ENCODE data around the gene VMAC.
A peak's percentile ranks its signal among the peaks of the same experiment; 100 is the strongest.

The VMAC gene

DNA sequence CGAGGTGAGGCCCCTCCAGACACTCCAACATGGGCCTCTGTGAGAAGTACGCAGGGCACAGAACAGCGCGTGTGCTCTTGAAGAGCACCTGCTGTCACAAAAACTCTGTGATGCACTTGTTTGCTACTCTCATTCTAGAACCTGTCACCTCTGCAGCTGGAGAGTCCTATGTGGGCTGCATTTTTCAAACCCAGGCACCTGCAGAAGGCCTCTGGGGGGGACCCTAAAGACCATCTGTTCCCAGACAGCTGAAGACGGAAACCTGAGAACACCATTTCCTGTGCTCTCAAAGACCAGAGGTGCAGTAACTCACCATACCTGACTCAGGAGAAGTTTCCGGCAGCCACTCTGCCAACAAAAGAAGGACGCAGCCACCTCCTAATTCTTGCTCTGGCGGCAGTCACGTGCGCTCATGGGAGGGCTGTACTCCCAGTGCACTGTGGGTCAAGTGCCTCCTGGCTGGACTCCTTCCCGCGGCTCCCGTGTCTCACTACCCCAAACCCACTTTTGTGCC, 45.2 kb downstream of the VMAC start:
- Histone ChIP-seq H3K27me3 (ENCODE audit: low read depth, low read length) (no peaks in the 10 kb centered on the region), H3K36me3 (ENCODE audit: control insufficient read depth in 1 of 2, insufficient read depth in 2 of 2, low read length in 2 of 2) (no peaks in the 10 kb centered on the region), H3K9me3 (ENCODE audit: control insufficient read depth in 1 of 2, low read length in 2 of 2) (no peaks in the 10 kb centered on the region), H3K27ac (ENCODE audit: low read length) (no peak overlapping the region), H3K4me1 (ENCODE audit: control insufficient read depth in 1 of 2, insufficient read depth in 2 of 2, low read length in 2 of 2) (peaks cover 55 to 85% of the 10 kb centered on the region in 2 donors), H3K4me3 (ENCODE audit: low read depth in 1 of 2, low read length in 2 of 2) (no peak overlapping the region)

DNA sequence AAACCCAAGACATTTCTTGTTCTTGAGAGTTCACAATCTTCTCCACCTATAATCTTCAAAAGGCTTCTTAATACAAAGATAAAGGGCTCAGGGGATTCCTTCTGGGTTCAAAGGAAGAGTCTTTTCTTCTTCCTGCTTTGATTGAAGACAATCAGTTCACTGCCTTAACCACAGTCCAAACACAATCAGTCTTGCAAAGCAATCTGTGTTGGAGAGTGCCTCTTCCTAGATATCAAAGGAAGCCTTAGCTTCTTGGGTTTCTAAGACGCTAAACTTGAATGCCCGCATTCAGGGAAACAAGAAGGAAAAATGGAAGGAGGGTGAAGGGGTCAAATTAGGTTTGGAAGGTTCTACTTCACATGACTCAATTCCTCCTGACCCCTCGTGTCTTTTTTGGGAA, 46.1 kb downstream of the VMAC start:
- Histone ChIP-seq H3K27me3 (ENCODE audit: low read depth, low read length) (no peaks in the 10 kb centered on the region), H3K4me1 (ENCODE audit: control insufficient read depth in 1 of 2, insufficient read depth in 2 of 2, low read length in 2 of 2) (peaks cover 60 to 93% of the 10 kb centered on the region in 2 donors), H3K4me3 (ENCODE audit: low read depth in 1 of 2, low read length in 2 of 2) (no peak overlapping the region), H3K9me3 (ENCODE audit: control insufficient read depth in 1 of 2, low read length in 2 of 2) (no peaks in the 10 kb centered on the region), H3K36me3 (ENCODE audit: control insufficient read depth in 1 of 2, insufficient read depth in 2 of 2, low read length in 2 of 2) (no peaks in the 10 kb centered on the region), H3K27ac (ENCODE audit: low read length) (no peak overlapping the region)

DNA sequence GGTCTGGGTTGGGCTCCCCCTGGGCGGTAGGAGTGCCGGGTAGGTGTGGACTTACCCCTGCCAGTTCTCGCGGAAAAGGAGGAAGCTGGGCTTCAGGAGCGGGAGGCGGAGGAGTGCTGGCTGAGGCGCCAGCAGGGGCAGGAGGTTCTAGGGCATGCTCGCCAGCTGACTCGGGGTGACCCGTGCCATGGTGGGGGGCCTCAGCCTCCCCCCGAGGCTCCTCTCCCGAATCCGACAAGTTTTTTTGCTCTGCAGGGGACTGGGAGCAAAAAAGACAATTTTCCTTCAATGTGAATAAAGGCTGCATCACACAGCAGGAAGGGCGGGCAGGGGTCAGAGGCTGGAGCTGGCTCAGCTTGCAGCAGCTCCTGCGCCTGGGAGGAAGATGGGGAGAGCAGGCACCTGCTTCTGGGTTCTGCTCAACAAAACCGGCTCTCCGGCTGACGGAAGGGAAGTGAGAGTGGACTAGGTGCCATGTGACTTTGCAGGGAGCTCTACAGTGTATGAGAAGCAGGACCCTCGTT, 46.7 kb downstream of the VMAC start:
- Histone ChIP-seq H3K4me1 (ENCODE audit: control insufficient read depth in 1 of 2, insufficient read depth in 2 of 2, low read length in 2 of 2) (peaks cover 60 to 87% of the 10 kb centered on the region in 2 donors), H3K4me3 (ENCODE audit: low read depth in 1 of 2, low read length in 2 of 2) (peak overlapping the region in 1 of 2 donors; percentile 2), H3K27ac (ENCODE audit: low read length) (no peak overlapping the region)

DNA sequence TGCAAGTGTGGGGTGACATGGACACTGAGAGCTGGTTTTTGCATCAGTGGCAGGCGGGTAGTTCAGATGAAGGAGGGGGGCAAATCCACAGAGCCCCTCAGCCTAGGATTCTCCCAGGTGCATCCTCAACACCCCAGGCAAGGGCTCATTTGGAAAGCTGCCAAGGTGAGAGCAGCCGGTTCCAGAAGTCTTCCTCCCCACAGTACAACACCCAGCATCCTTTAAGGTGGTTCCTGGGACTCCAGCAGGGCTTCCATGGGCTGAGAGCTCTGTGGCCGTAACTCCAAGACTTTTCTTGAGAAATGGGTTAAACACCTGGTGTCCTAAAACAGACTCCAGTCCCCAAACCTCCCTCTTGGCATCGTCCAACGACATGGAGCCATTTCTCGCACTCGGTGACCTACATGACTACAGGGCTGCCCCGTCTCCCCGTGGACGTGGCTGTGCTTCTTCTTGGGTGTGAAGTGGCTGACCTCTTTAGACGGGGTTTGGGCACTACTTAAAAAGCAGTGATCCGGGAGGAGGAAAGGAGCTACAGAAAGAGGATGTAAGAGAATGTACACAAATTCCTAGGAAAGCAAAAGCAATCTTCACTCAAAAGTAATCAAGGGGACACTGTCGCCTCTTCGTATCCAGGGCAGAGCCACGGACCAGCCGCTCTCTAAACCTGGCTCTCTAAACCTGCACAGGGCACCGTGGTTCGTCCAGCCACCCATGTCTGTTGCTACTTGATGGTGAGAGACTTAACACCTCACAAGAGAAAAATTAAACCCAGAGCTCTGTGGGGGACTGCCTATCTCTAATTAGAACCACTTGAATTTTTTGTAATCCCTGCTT, 47.7 kb downstream of the VMAC start:
- Histone ChIP-seq H3K36me3 (ENCODE audit: control insufficient read depth in 1 of 2, insufficient read depth in 2 of 2, low read length in 2 of 2) (no peaks in the 10 kb centered on the region), H3K4me3 (ENCODE audit: low read depth in 1 of 2, low read length in 2 of 2) (no peak overlapping the region), H3K27ac (ENCODE audit: low read length) (no peak overlapping the region), H3K27me3 (ENCODE audit: low read depth, low read length) (no peaks in the 10 kb centered on the region), H3K9me3 (ENCODE audit: control insufficient read depth in 1 of 2, low read length in 2 of 2) (no peaks in the 10 kb centered on the region), H3K4me1 (ENCODE audit: control insufficient read depth in 1 of 2, insufficient read depth in 2 of 2, low read length in 2 of 2) (peaks cover 57 to 77% of the 10 kb centered on the region in 2 donors)

More for the DNA sequence above, 46.7 kb downstream of the VMAC start:
- H3K36me3 ChIP-seq (ENCODE audit: control insufficient read depth in 1 of 2, insufficient read depth in 2 of 2, low read length in 2 of 2) = no peaks in the 10 kb centered on the region
- H3K27me3 ChIP-seq (ENCODE audit: low read depth, low read length) = no peaks in the 10 kb centered on the region
- H3K9me3 ChIP-seq (ENCODE audit: control insufficient read depth in 1 of 2, low read length in 2 of 2) = no peaks in the 10 kb centered on the region

DNA sequence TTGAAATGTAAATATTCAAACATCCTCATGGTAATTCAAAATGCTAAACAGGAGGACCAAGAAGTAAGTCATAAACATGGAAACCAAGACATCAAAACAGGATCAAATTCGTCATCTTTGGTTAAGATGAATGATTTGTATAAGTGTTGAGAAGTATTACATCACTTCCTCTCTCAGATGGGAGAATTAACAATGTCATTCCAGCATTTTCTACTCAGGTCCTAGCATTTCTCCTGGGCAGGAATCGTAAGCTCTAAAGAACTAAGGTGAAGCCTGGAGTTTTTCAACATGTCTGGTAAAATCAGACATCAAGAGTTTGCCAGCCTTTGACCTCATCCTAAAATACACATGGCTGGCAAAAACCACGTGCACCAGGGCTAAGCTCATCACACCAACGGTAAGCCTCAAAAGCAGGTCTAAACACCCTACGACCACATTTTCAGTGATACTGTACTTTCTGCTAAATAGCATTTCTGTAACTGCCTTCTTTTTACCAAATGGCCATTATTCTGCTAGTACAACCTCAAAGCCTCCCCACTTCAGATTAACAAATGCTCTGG, 48.4 kb downstream of the VMAC start:
- Histone ChIP-seq H3K36me3 (ENCODE audit: control insufficient read depth in 1 of 2, insufficient read depth in 2 of 2, low read length in 2 of 2) (no peaks in the 10 kb centered on the region), H3K27me3 (ENCODE audit: low read depth, low read length) (no peaks in the 10 kb centered on the region), H3K27ac (ENCODE audit: low read length) (peak overlapping the region; percentile 69), H3K4me3 (ENCODE audit: low read depth in 1 of 2, low read length in 2 of 2) (peak overlapping the region in 1 of 2 donors; percentile 35), H3K4me1 (ENCODE audit: control insufficient read depth in 1 of 2, insufficient read depth in 2 of 2, low read length in 2 of 2) (peaks cover 53 to 71% of the 10 kb centered on the region in 2 donors), H3K9me3 (ENCODE audit: control insufficient read depth in 1 of 2, low read length in 2 of 2) (no peaks in the 10 kb centered on the region)

DNA sequence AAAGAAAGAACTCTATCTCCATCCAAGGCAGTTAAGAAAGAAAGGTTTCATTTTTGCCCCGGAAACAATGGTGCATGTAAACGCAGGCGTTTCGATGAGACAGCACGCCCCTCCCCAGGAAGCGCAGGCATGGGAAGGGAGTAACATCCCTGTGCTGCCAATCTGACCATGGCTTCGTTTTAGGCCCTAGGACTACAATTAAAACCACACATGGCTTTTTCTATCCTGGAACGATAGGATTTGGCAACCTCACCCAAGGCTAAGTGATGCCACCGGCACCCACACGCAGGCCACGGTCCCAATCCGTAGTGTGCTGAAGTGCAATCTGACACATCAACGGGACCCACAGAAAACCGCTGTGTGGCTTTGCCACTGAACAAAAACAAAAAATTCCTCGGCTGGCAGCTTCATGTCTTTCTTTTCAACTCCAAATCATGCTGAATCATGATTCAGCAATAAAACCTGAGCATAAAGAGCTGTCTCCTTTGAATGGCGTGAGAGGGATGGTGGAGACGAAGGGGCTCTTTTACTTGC, 49.1 kb downstream of the VMAC start:
- Histone ChIP-seq H3K4me1 (ENCODE audit: control insufficient read depth in 1 of 2, insufficient read depth in 2 of 2, low read length in 2 of 2) (peaks cover 49 to 68% of the 10 kb centered on the region in 2 donors), H3K27me3 (ENCODE audit: low read depth, low read length) (no peaks in the 10 kb centered on the region), H3K9me3 (ENCODE audit: control insufficient read depth in 1 of 2, low read length in 2 of 2) (no peaks in the 10 kb centered on the region), H3K4me3 (ENCODE audit: low read depth in 1 of 2, low read length in 2 of 2) (peak overlapping the region; percentile 9 to 35), H3K27ac (ENCODE audit: low read length) (peak overlapping the region; percentile 69), H3K36me3 (ENCODE audit: control insufficient read depth in 1 of 2, insufficient read depth in 2 of 2, low read length in 2 of 2) (no peaks in the 10 kb centered on the region)

DNA sequence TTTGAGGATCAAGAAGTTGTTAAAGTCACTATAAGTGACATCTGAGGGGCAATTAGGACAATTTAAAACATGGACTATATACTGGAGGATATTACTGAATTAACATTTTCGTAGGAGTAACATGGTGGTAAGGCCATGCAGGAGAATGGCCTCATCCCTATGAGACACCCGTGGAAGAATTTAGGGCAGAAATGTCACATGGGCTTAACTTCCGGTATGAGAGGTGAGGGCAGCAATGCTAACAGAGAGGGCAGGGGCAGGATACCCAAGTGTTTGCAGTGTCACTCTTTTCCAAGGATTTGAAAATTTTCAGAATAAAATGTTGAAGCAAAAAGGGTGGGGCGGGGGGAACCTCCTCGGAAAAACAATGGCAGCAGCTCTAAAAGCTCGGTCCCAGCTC, 49.6 kb downstream of the VMAC start:
- peak overlapping the region; percentile 9 to 35 for H3K4me3 ChIP-seq (ENCODE audit: low read depth in 1 of 2, low read length in 2 of 2)
- H3K36me3 ChIP-seq (ENCODE audit: control insufficient read depth in 1 of 2, insufficient read depth in 2 of 2, low read length in 2 of 2) = no peaks in the 10 kb centered on the region
- peaks cover 43 to 63% of the 10 kb centered on the region in 2 donors for H3K4me1 ChIP-seq (ENCODE audit: control insufficient read depth in 1 of 2, insufficient read depth in 2 of 2, low read length in 2 of 2)
- H3K27me3 ChIP-seq (ENCODE audit: low read depth, low read length) = no peaks in the 10 kb centered on the region
- peak overlapping the region; percentile 69 for H3K27ac ChIP-seq (ENCODE audit: low read length)
- no peaks in the 10 kb centered on the region for H3K9me3 ChIP-seq (ENCODE audit: control insufficient read depth in 1 of 2, low read length in 2 of 2)

DNA sequence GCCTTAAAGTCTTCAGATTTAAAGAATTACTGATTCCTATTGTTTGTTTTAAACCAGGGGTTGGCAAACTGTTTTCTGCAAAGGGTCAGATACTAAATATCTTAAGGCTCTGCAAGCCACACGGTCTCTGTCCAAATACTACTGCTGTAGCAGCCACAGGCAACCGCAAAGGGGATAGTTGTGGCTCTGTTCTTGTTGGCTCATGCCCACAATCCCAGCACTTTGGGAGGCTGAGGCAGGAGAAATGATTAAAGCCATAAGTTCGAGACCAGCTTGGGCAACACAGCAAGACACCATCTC, 50.9 kb downstream of the VMAC start:
- Histone ChIP-seq H3K27me3 (ENCODE audit: low read depth, low read length) (no peaks in the 10 kb centered on the region), H3K27ac (ENCODE audit: low read length) (no peak overlapping the region), H3K36me3 (ENCODE audit: control insufficient read depth in 1 of 2, insufficient read depth in 2 of 2, low read length in 2 of 2) (no peaks in the 10 kb centered on the region), H3K4me1 (ENCODE audit: control insufficient read depth in 1 of 2, insufficient read depth in 2 of 2, low read length in 2 of 2) (peaks cover 38 to 62% of the 10 kb centered on the region in 2 donors), H3K9me3 (ENCODE audit: control insufficient read depth in 1 of 2, low read length in 2 of 2) (no peaks in the 10 kb centered on the region), H3K4me3 (ENCODE audit: low read depth in 1 of 2, low read length in 2 of 2) (no peak overlapping the region)

DNA sequence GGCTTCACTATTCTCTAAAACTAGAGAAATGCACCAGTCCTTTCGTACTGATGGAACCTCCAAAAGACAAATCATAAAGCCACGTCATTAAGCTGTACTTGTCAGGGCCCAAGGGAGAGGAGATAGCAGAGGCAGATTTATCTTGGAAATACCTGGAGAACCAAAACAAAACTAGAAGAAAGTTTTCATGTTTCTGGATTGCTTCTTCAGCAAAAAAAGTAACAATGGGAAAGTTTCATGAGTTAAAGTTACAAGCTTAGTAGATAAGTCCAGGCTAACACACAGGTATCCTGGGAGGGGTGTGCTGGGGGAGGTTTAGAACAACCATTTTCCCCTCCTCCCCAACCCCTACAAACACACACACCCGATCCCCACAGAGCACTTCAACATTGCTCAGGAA, 51.7 kb downstream of the VMAC start:
- H3K4me3 ChIP-seq (ENCODE audit: low read depth in 1 of 2, low read length in 2 of 2) = no peak overlapping the region
- H3K27me3 ChIP-seq (ENCODE audit: low read depth, low read length) = no peaks in the 10 kb centered on the region
- no peaks in the 10 kb centered on the region for H3K36me3 ChIP-seq (ENCODE audit: control insufficient read depth in 1 of 2, insufficient read depth in 2 of 2, low read length in 2 of 2)
- peaks cover 34 to 59% of the 10 kb centered on the region in 2 donors for H3K4me1 ChIP-seq (ENCODE audit: control insufficient read depth in 1 of 2, insufficient read depth in 2 of 2, low read length in 2 of 2)
- H3K27ac ChIP-seq (ENCODE audit: low read length) = no peak overlapping the region
- H3K9me3 ChIP-seq (ENCODE audit: control insufficient read depth in 1 of 2, low read length in 2 of 2) = no peaks in the 10 kb centered on the region

DNA sequence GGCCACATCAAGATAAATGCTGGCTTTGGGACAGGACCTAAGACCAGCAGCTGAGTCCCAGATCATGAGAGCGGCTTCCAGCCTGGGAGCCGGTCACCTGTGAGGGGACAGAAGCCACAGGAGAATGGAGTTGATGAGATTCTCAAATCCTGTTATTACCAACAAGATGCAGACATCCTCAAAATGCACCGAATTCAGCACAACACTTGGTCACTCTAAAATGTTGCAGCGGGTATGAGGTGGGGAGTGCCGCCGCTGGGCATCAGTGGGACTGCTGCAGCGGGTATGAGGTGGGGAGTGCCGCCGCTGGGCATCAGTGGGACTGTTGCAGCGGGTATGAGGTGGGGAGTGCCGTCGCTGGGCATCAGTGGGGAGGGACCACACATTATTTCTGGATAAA, 52.1 kb downstream of the VMAC start:
- Histone ChIP-seq H3K9me3 (ENCODE audit: control insufficient read depth in 1 of 2, low read length in 2 of 2) (no peaks in the 10 kb centered on the region), H3K36me3 (ENCODE audit: control insufficient read depth in 1 of 2, insufficient read depth in 2 of 2, low read length in 2 of 2) (no peaks in the 10 kb centered on the region), H3K27me3 (ENCODE audit: low read depth, low read length) (no peaks in the 10 kb centered on the region), H3K27ac (ENCODE audit: low read length) (no peak overlapping the region), H3K4me1 (ENCODE audit: control insufficient read depth in 1 of 2, insufficient read depth in 2 of 2, low read length in 2 of 2) (peaks cover 32 to 59% of the 10 kb centered on the region in 2 donors), H3K4me3 (ENCODE audit: low read depth in 1 of 2, low read length in 2 of 2) (no peak overlapping the region)

DNA sequence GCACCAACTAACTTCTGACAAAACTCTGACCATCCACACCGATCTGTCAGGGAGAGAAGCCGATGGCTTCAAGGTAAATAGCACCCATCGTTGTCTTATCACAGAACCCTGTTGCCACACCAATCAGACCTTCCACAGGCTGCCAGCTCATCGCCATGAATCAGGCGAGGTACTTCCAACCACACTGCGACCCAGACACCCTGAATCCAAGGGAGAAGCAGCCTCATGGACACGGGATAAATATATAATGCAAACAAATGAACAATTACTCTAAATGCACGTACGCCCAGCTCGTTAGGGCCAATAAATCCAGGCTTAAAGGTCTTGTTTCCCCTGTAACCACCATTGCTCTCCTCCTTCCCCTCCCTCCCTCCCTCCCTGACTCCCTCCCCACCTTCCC, 52.5 kb downstream of the VMAC start:
- Histone ChIP-seq H3K27me3 (ENCODE audit: low read depth, low read length) (no peaks in the 10 kb centered on the region), H3K4me3 (ENCODE audit: low read depth in 1 of 2, low read length in 2 of 2) (no peak overlapping the region), H3K9me3 (ENCODE audit: control insufficient read depth in 1 of 2, low read length in 2 of 2) (no peaks in the 10 kb centered on the region), H3K4me1 (ENCODE audit: control insufficient read depth in 1 of 2, insufficient read depth in 2 of 2, low read length in 2 of 2) (peaks cover 32 to 59% of the 10 kb centered on the region in 2 donors), H3K36me3 (ENCODE audit: control insufficient read depth in 1 of 2, insufficient read depth in 2 of 2, low read length in 2 of 2) (no peaks in the 10 kb centered on the region), H3K27ac (ENCODE audit: low read length) (no peak overlapping the region)

All from muscle layer of duodenum (tissue), 2 donors.